H1 (cell line): ENCODE measurements around the gene BLOC1S1. TPM values are rescaled to one million over a fixed set of nuclear protein-coding genes. Genes with fewer than 3 reads are reported as not detected.

Experiments
- NANOG ChIP-seq: IDR thresholded peaks from 2 replicates; pipeline ENCODE4 v1.6.1; 2011; ENCODE audit warnings: low read length, low read depth, mild to moderate bottlenecking, inconsistent platforms; ENCODE audit not compliant: insufficient read depth, poor library complexity, severe bottlenecking
- POU5F1 ChIP-seq: IDR thresholded peaks from 2 replicates; pipeline ENCODE4 v1.6.1; 2011; ENCODE audit warnings: low read depth, mild to moderate bottlenecking, low read length, moderate library complexity
- polyA plus RNA-seq, 7 experiments: library from polyadenylated mRNA; depleted of rRNA in 3 of 7; stranded (reverse) in 5 of 7; unstranded in 2 of 7; fragments of >200 nt in 5 of 7; fragments of 200-250 nt in 2 of 7; gene quantifications; 1 replicate in 5 of 7; 2 replicates in 1 of 7; 4 replicates in 1 of 7; pipeline versions ENCODE4 v1.2.1 to v1.2.3, GENCODE V29; 2011 to 2013; ENCODE audit warnings: missing spikeins in 2 of 7, mixed read lengths in 2 of 7
- total RNA-seq: library from RNA; stranded (reverse); fragmentation: NEBNext Ultra II Directional; extraction: Animal tissue kit (Norgen Biotek cat#: 25700); gene quantifications from 2 replicates; pipeline ENCODE4 v1.2.1, GENCODE V29; 2021

The BLOC1S1 gene
- total and polyA plus RNA-seq, 2 of the 8 experiments (the other 6 are each of a cell fraction or from before 2014, with no cell fraction given) = 91.1 to 185 TPM

DNA sequence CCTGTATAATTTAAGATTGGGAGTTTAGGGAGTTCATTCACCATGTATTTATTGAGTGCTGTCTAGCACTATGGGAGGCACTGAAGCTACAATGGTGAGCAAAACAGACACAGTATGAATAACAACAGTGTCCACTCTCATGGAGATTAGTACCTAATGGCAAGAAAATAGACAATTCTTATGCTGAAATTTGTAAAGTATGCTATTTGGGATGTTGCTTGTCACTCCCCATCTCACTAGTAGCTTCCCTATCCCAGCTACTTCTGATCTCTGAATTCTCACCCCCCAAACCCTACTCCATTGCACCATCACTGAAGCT, 31.0 kb downstream of the BLOC1S1 start (continued):
- TF ChIP-seq NANOG (peak; percentile 56), POU5F1 (peak; percentile 88)
